Measurements from ENCODE around the gene CFAP299.

CFAP299 gene

GRCh38 chr4:80424225-80424581, 88.7 kb downstream of the CFAP299 start:
- DNase-seq (ENCODE audit: low spot score): no peak
- Histone ChIP-seq H3K27me3 (ENCODE audit: control insufficient read depth in 3 of 3, insufficient read depth in 3 of 3, low read depth in 1 of 3, low read length in 3 of 3) (no peaks in the 10 kb centered on the region), H3K23ac (ENCODE audit: low read depth, low read length, poor library complexity) (no peak overlapping the region), H3K9ac (ENCODE audit: low read depth, low read length, poor library complexity) (no peak overlapping the region), H3K4me2 (ENCODE audit: insufficient read depth, low read length, poor library complexity, severe bottlenecking) (no peak overlapping the region), H2BK5ac (ENCODE audit: low read length) (no peak overlapping the region), H3K4me1 (ENCODE audit: control insufficient read depth in 2 of 2, insufficient read depth in 1 of 2, low read depth in 1 of 2, low read length in 2 of 2) (no peaks in the 10 kb centered on the region), H4K8ac (ENCODE audit: low read depth, low read length) (no peak overlapping the region), H2AFZ (ENCODE audit: low read length) (no peak overlapping the region), H3K4ac (ENCODE audit: low read length) (no peak overlapping the region), H3K27ac (replicated peaks; ENCODE audit: low read length) (no peak overlapping the region), H3K79me1 (ENCODE audit: low read depth, low read length) (no peaks in the 10 kb centered on the region), H3K9me3 (replicated peaks in 1 of 2; ENCODE audit: control insufficient read depth in 2 of 2, insufficient read depth in 1 of 2, low read depth in 1 of 2, low read length in 2 of 2) (no peaks in the 10 kb centered on the region), H4K91ac (ENCODE audit: low read depth, low read length, poor library complexity) (no peak overlapping the region), H3K4me3 (ENCODE audit: low read length in 2 of 2) (no peak overlapping the region), H2BK120ac (ENCODE audit: low read depth, low read length) (no peak overlapping the region), H2BK12ac (ENCODE audit: low read length) (no peak overlapping the region), H2AK5ac (ENCODE audit: low read depth, low read length) (no peak overlapping the region), H2BK15ac (ENCODE audit: low read length) (no peak overlapping the region), H3K36me3 (replicated peaks in 1 of 2; ENCODE audit: control insufficient read depth in 2 of 2, insufficient read depth in 2 of 2, low read length in 2 of 2) (no peaks in the 10 kb centered on the region), H3K14ac (ENCODE audit: low read length) (no peak overlapping the region), H3K18ac (ENCODE audit: low read length) (no peak overlapping the region)
- WGBS, 2 donors (ENCODE audit: extremely low coverage in 2 of 2, insufficient read length in 2 of 2, insufficient replicate concordance in 1 of 2): no CpG with 5 or more reads among the region's 2 CpGs

- no peak overlapping the region for H2BK120ac ChIP-seq (ENCODE audit: low read depth, low read length)
- H2BK15ac ChIP-seq (ENCODE audit: low read length): no peak overlapping the region
- no peaks in the 10 kb centered on the region for H3K4me1 ChIP-seq (ENCODE audit: control insufficient read depth in 2 of 2, insufficient read depth in 1 of 2, low read depth in 1 of 2, low read length in 2 of 2)
- no peak overlapping the region for H2BK12ac ChIP-seq (ENCODE audit: low read length)
- no peak overlapping the region for H3K4me3 ChIP-seq (ENCODE audit: low read length in 2 of 2)
- H3K18ac ChIP-seq (ENCODE audit: low read length): no peak overlapping the region
- H2BK5ac ChIP-seq (ENCODE audit: low read length): no peak overlapping the region
- H4K91ac ChIP-seq (ENCODE audit: low read depth, low read length, poor library complexity): no peak overlapping the region
- no peak overlapping the region for H2AFZ ChIP-seq (ENCODE audit: low read length)
- H3K27ac ChIP-seq (replicated peaks; ENCODE audit: low read length): no peak overlapping the region
- no peaks in the 10 kb centered on the region for H3K79me1 ChIP-seq (ENCODE audit: low read depth, low read length)
- H3K9ac ChIP-seq (ENCODE audit: low read depth, low read length, poor library complexity): no peak overlapping the region
- no peak overlapping the region for H4K8ac ChIP-seq (ENCODE audit: low read depth, low read length)
- WGBS, 2 donors (ENCODE audit: extremely low coverage in 2 of 2, insufficient read length in 2 of 2, insufficient replicate concordance in 1 of 2): no CpG with 5 or more reads among the region's 4 CpGs
- no peak overlapping the region for H3K14ac ChIP-seq (ENCODE audit: low read length)
- H2AK5ac ChIP-seq (ENCODE audit: low read depth, low read length): no peak overlapping the region
- no peak overlapping the region for H3K23ac ChIP-seq (ENCODE audit: low read depth, low read length, poor library complexity)
- no peak overlapping the region for H3K4ac ChIP-seq (ENCODE audit: low read length)
- no peaks in the 10 kb centered on the region for H3K9me3 ChIP-seq (replicated peaks in 1 of 2; ENCODE audit: control insufficient read depth in 2 of 2, insufficient read depth in 1 of 2, low read depth in 1 of 2, low read length in 2 of 2)
- no peak overlapping the region for H3K4me2 ChIP-seq (ENCODE audit: insufficient read depth, low read length, poor library complexity, severe bottlenecking)
- no peak for DNase-seq (ENCODE audit: low spot score)
- H3K36me3 ChIP-seq (replicated peaks in 1 of 2; ENCODE audit: control insufficient read depth in 2 of 2, insufficient read depth in 2 of 2, low read length in 2 of 2): no peaks in the 10 kb centered on the region
- no peaks in the 10 kb centered on the region for H3K27me3 ChIP-seq (ENCODE audit: control insufficient read depth in 3 of 3, insufficient read depth in 3 of 3, low read depth in 1 of 3, low read length in 3 of 3)
Measured at GRCh38 chr4:80425124-80426100, 89.9 kb downstream of the CFAP299 start.

- H2AFZ ChIP-seq (ENCODE audit: low read length): no peak overlapping the region
- H3K36me3 ChIP-seq (replicated peaks in 1 of 2; ENCODE audit: control insufficient read depth in 2 of 2, insufficient read depth in 2 of 2, low read length in 2 of 2): no peaks in the 10 kb centered on the region
- no peaks in the 10 kb centered on the region for H3K4me1 ChIP-seq (ENCODE audit: control insufficient read depth in 2 of 2, insufficient read depth in 1 of 2, low read depth in 1 of 2, low read length in 2 of 2)
- H3K18ac ChIP-seq (ENCODE audit: low read length): no peak overlapping the region
- no peak overlapping the region for H3K4ac ChIP-seq (ENCODE audit: low read length)
- H2BK5ac ChIP-seq (ENCODE audit: low read length): no peak overlapping the region
- no peak overlapping the region for H3K4me3 ChIP-seq (ENCODE audit: low read length in 2 of 2)
- no peak overlapping the region for H3K9ac ChIP-seq (ENCODE audit: low read depth, low read length, poor library complexity)
- no CpG with 5 or more reads among the region's 5 CpGs for WGBS, 2 donors (ENCODE audit: extremely low coverage in 2 of 2, insufficient read length in 2 of 2, insufficient replicate concordance in 1 of 2)
- no peak for DNase-seq (ENCODE audit: low spot score)
- no peaks in the 10 kb centered on the region for H3K27me3 ChIP-seq (ENCODE audit: control insufficient read depth in 3 of 3, insufficient read depth in 3 of 3, low read depth in 1 of 3, low read length in 3 of 3)
- no peak overlapping the region for H4K91ac ChIP-seq (ENCODE audit: low read depth, low read length, poor library complexity)
- no peak overlapping the region for H2AK5ac ChIP-seq (ENCODE audit: low read depth, low read length)
- H3K79me1 ChIP-seq (ENCODE audit: low read depth, low read length): no peaks in the 10 kb centered on the region
- no peak overlapping the region for H3K27ac ChIP-seq (replicated peaks; ENCODE audit: low read length)
- no peak overlapping the region for H2BK12ac ChIP-seq (ENCODE audit: low read length)
- no peak overlapping the region for H2BK15ac ChIP-seq (ENCODE audit: low read length)
- no peak overlapping the region for H4K8ac ChIP-seq (ENCODE audit: low read depth, low read length)
- no peak overlapping the region for H3K14ac ChIP-seq (ENCODE audit: low read length)
- H3K23ac ChIP-seq (ENCODE audit: low read depth, low read length, poor library complexity): no peak overlapping the region
- H3K9me3 ChIP-seq (replicated peaks in 1 of 2; ENCODE audit: control insufficient read depth in 2 of 2, insufficient read depth in 1 of 2, low read depth in 1 of 2, low read length in 2 of 2): no peaks in the 10 kb centered on the region
- no peak overlapping the region for H3K4me2 ChIP-seq (ENCODE audit: insufficient read depth, low read length, poor library complexity, severe bottlenecking)
- no peak overlapping the region for H2BK120ac ChIP-seq (ENCODE audit: low read depth, low read length)
Measured at GRCh38 chr4:80431203-80431965, 95.9 kb downstream of the CFAP299 start.

GRCh38 chr4:80434238-80434637, 98.7 kb downstream of the CFAP299 start:
- Histone ChIP-seq H3K4ac (ENCODE audit: low read length) (no peak overlapping the region), H3K79me1 (ENCODE audit: low read depth, low read length) (no peaks in the 10 kb centered on the region), H3K27me3 (ENCODE audit: control insufficient read depth in 3 of 3, insufficient read depth in 3 of 3, low read depth in 1 of 3, low read length in 3 of 3) (no peaks in the 10 kb centered on the region), H3K14ac (ENCODE audit: low read length) (no peak overlapping the region), H2AFZ (ENCODE audit: low read length) (no peak overlapping the region), H3K9ac (ENCODE audit: low read depth, low read length, poor library complexity) (no peak overlapping the region), H3K9me3 (replicated peaks in 1 of 2; ENCODE audit: control insufficient read depth in 2 of 2, insufficient read depth in 1 of 2, low read depth in 1 of 2, low read length in 2 of 2) (no peaks in the 10 kb centered on the region), H3K36me3 (replicated peaks in 1 of 2; ENCODE audit: control insufficient read depth in 2 of 2, insufficient read depth in 2 of 2, low read length in 2 of 2) (no peaks in the 10 kb centered on the region), H3K27ac (replicated peaks; ENCODE audit: low read length) (no peak overlapping the region), H3K4me2 (ENCODE audit: insufficient read depth, low read length, poor library complexity, severe bottlenecking) (no peak overlapping the region), H3K18ac (ENCODE audit: low read length) (no peak overlapping the region), H3K4me3 (ENCODE audit: low read length in 2 of 2) (no peak overlapping the region), H4K91ac (ENCODE audit: low read depth, low read length, poor library complexity) (no peak overlapping the region), H2BK12ac (ENCODE audit: low read length) (no peak overlapping the region), H3K4me1 (ENCODE audit: control insufficient read depth in 2 of 2, insufficient read depth in 1 of 2, low read depth in 1 of 2, low read length in 2 of 2) (no peaks in the 10 kb centered on the region), H2BK120ac (ENCODE audit: low read depth, low read length) (no peak overlapping the region), H2BK15ac (ENCODE audit: low read length) (no peak overlapping the region), H4K8ac (ENCODE audit: low read depth, low read length) (no peak overlapping the region), H3K23ac (ENCODE audit: low read depth, low read length, poor library complexity) (no peak overlapping the region), H2AK5ac (ENCODE audit: low read depth, low read length) (no peak overlapping the region), H2BK5ac (ENCODE audit: low read length) (no peak overlapping the region)
- DNase-seq (ENCODE audit: low spot score): no peak
- WGBS, 2 donors (ENCODE audit: extremely low coverage in 2 of 2, insufficient read length in 2 of 2, insufficient replicate concordance in 1 of 2): no CpG with 5 or more reads among the region's 1 CpG

Measured in neuronal stem cell (in vitro differentiated cells).